GM23338 (cell line): ENCODE results near the gene RAB11FIP3. TPM values are rescaled to one million over a fixed set of nuclear protein-coding genes. Genes with fewer than 3 reads are reported as not detected.

Experiments
- ATAC-seq: fragments of 200-7000 bp; cut with Tn5 transposase; 3 replicates; pipeline ENCODE4 v1.9.1; 2020
- DNase-seq: peaks from one replicate; pipeline ENCODE4 v3.0.0-alpha.2; 2015; ENCODE audit warnings: low spot score
- H2AFZ ChIP-seq: fragments of 200-600 bp; sonication (generic); 2 replicates; pipeline ENCODE4 v1.8.0; 2016; ENCODE audit warnings: antibody characterized with exemption, mild to moderate bottlenecking, moderate library complexity
- H3F3A ChIP-seq: fragments of 200-600 bp; sonication (generic); replicated peaks from 2 replicates; pipeline ENCODE4 v1.8.0; 2017; ENCODE audit warnings: antibody characterized with exemption, mixed run types, low read depth
- H3K27ac ChIP-seq: fragments of 200-600 bp; sonication (generic); 2 replicates; pipeline ENCODE4 v1.6.1; 2016; ENCODE audit warnings: low read depth
- H3K27me3 ChIP-seq: fragments of 200-600 bp; sonication (generic); 2 replicates; pipeline ENCODE4 v1.8.0; 2016; ENCODE audit warnings: mild to moderate bottlenecking, mixed run types, moderate library complexity; ENCODE audit not compliant: insufficient read depth
- H3K36me3 ChIP-seq: fragments of 200-600 bp; sonication (generic); 2 replicates; pipeline ENCODE4 v1.8.0; 2016; ENCODE audit warnings: mild to moderate bottlenecking; ENCODE audit not compliant: insufficient read depth
- H3K4me1 ChIP-seq: fragments of 200-600 bp; sonication (generic); 2 replicates; pipeline ENCODE4 v1.8.0; 2016; ENCODE audit warnings: mild to moderate bottlenecking, moderate library complexity; ENCODE audit not compliant: insufficient read depth
- H3K4me2 ChIP-seq: fragments of 200-600 bp; sonication (generic); 2 replicates; pipeline ENCODE4 v1.7.1; 2017; ENCODE audit warnings: mixed run types
- H3K4me3 ChIP-seq: fragments of 200-600 bp; sonication (generic); 2 replicates; pipeline ENCODE4 v1.6.1; 2016; ENCODE audit warnings: mixed run types
- H3K79me2 ChIP-seq: fragments of 200-600 bp; sonication (generic); replicated peaks from 2 replicates; pipeline ENCODE4 v1.8.0; 2017; ENCODE audit warnings: mild to moderate bottlenecking; ENCODE audit not compliant: insufficient read depth
- H3K9me2 ChIP-seq: fragments of 200-600 bp; sonication (generic); 2 replicates; pipeline ENCODE4 v1.8.0; 2017; ENCODE audit not compliant: insufficient read depth
- H4K20me1 ChIP-seq: fragments of 200-600 bp; sonication (generic); replicated peaks from 2 replicates; pipeline ENCODE4 v1.8.0; 2017; ENCODE audit warnings: mild to moderate bottlenecking; ENCODE audit not compliant: insufficient read depth
- H3K27ac Mint-ChIP-seq: 2 replicates; pipeline ENCODE4 v1.8.0; 2020; ENCODE audit warnings: inconsistent platforms, mild to moderate bottlenecking, moderate library complexity, mixed read lengths
- H3K27me3 Mint-ChIP-seq: 3 replicates; pipeline ENCODE4 v1.8.0; 2022; ENCODE audit warnings: low read depth, mild to moderate bottlenecking, moderate library complexity, mixed read lengths, inconsistent platforms; ENCODE audit not compliant: insufficient read depth, poor library complexity
- H3K36me3 Mint-ChIP-seq: 3 replicates; pipeline ENCODE4 v1.8.0; 2021; ENCODE audit warnings: low read depth, mild to moderate bottlenecking, inconsistent platforms, moderate library complexity, mixed read lengths
- H3K4me1 Mint-ChIP-seq: 3 replicates; pipeline ENCODE4 v1.8.0; 2020; ENCODE audit warnings: mild to moderate bottlenecking, inconsistent platforms, mixed read lengths
- H3K4me3 Mint-ChIP-seq: 3 replicates; pipeline ENCODE4 v1.8.0; 2021; ENCODE audit warnings: moderate library complexity, mild to moderate bottlenecking, inconsistent platforms, mixed read lengths
- H3K9me3 Mint-ChIP-seq: 3 replicates; pipeline ENCODE4 v1.8.0; 2020; ENCODE audit warnings: moderate library complexity, mild to moderate bottlenecking, inconsistent platforms, mixed read lengths
- CREB1 ChIP-seq: fragments of 250-450 bp; sonication (Bioruptor Pico); IDR thresholded peaks from 2 replicates; pipeline ENCODE4 v1.5.0; 2020; ENCODE audit warnings: low read depth, mild to moderate bottlenecking, moderate library complexity
- NANOG ChIP-seq: IDR thresholded peaks from 2 replicates; pipeline ENCODE4 v1.6.1; 2016; ENCODE audit warnings: antibody characterized with exemption, borderline replicate concordance
- ZNF331 ChIP-seq: fragments of 250-450 bp; sonication (Bioruptor Pico); IDR thresholded peaks from 2 replicates; pipeline ENCODE4 v1.5.0; 2020; ENCODE audit warnings: low read depth, mild to moderate bottlenecking, moderate library complexity
- polyA plus RNA-seq: library from polyadenylated mRNA; unstranded; fragments of >200 nt; fragmentation: Nextera tagmentation; extraction: Ambion mirVana; gene quantifications from 2 replicates; pipeline ENCODE4 v1.2.1, GENCODE V29; 2016
- total RNA-seq: library from RNA; depleted of rRNA; stranded (reverse); fragments of >200 nt; shearing (Covaris generic); gene quantifications from 2 replicates; pipeline ENCODE4 v1.2.3, GENCODE V29; 2014
- TF ChIP-seq, protein P1 (sequence below): fragments of 250-450 bp; sonication (Bioruptor Pico); IDR thresholded peaks from 2 replicates; pipeline ENCODE4 v1.5.0; 2020; ENCODE audit warnings: mild to moderate bottlenecking, moderate library complexity
- TF ChIP-seq, protein P2 (sequence below): IDR thresholded peaks from one replicate; pipeline ENCODE4 v1.6.1; 2018; ENCODE audit warnings: antibody characterized with exemption; ENCODE audit not compliant: unreplicated experiment
- TF ChIP-seq, protein P3 (sequence below), 2 experiments: fragments of 200-600 bp in 1 of 2; sonication (generic) in 1 of 2; conservative IDR thresholded peaks; 2 replicates each; pipeline versions ENCODE4 v1.5.1 to v1.6.1; 2016 to 2017; ENCODE audit warnings: antibody characterized with exemption in 2 of 2, low read depth in 2 of 2, mild to moderate bottlenecking in 2 of 2, moderate library complexity in 1 of 2
- TF ChIP-seq, protein P4 (sequence below): IDR thresholded peaks from 2 replicates; pipeline ENCODE4 v1.6.1; 2016; ENCODE audit warnings: antibody characterized with exemption

RAB11FIP3 gene
- total and polyA plus RNA-seq, 2 experiments from 2014 or later, result 3.2 to 29.2 TPM

DNA sequence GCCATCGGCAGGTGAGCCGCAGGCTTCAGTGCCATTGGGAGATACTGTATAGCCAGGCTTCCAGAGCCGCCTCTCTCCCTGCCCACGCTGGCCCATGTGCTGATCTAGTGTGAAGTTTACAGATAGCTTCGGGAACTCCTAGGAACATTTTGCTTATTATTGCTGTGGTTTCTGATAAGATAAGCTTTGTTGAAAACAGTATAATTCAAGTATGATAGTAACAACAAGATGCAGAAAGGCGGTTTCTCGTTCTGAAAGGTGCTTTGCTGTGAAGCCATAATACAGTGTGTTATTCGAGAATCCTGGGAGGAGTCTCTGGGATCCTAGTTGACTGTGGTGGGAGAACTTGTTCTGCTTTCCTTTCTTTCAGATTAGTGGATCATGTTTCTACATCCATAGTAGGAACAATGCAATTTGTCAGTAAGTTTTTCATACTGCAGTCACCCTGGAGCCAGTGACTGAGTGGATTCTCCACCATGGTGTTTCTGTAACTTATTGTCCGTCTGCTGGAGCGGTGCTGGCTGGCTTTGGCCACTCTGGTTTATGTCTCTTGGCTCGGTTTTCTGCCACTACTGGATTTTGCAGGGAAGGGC, 31.5 kb downstream of the RAB11FIP3 start (continued):
- TF ChIP-seq, protein P1, sequence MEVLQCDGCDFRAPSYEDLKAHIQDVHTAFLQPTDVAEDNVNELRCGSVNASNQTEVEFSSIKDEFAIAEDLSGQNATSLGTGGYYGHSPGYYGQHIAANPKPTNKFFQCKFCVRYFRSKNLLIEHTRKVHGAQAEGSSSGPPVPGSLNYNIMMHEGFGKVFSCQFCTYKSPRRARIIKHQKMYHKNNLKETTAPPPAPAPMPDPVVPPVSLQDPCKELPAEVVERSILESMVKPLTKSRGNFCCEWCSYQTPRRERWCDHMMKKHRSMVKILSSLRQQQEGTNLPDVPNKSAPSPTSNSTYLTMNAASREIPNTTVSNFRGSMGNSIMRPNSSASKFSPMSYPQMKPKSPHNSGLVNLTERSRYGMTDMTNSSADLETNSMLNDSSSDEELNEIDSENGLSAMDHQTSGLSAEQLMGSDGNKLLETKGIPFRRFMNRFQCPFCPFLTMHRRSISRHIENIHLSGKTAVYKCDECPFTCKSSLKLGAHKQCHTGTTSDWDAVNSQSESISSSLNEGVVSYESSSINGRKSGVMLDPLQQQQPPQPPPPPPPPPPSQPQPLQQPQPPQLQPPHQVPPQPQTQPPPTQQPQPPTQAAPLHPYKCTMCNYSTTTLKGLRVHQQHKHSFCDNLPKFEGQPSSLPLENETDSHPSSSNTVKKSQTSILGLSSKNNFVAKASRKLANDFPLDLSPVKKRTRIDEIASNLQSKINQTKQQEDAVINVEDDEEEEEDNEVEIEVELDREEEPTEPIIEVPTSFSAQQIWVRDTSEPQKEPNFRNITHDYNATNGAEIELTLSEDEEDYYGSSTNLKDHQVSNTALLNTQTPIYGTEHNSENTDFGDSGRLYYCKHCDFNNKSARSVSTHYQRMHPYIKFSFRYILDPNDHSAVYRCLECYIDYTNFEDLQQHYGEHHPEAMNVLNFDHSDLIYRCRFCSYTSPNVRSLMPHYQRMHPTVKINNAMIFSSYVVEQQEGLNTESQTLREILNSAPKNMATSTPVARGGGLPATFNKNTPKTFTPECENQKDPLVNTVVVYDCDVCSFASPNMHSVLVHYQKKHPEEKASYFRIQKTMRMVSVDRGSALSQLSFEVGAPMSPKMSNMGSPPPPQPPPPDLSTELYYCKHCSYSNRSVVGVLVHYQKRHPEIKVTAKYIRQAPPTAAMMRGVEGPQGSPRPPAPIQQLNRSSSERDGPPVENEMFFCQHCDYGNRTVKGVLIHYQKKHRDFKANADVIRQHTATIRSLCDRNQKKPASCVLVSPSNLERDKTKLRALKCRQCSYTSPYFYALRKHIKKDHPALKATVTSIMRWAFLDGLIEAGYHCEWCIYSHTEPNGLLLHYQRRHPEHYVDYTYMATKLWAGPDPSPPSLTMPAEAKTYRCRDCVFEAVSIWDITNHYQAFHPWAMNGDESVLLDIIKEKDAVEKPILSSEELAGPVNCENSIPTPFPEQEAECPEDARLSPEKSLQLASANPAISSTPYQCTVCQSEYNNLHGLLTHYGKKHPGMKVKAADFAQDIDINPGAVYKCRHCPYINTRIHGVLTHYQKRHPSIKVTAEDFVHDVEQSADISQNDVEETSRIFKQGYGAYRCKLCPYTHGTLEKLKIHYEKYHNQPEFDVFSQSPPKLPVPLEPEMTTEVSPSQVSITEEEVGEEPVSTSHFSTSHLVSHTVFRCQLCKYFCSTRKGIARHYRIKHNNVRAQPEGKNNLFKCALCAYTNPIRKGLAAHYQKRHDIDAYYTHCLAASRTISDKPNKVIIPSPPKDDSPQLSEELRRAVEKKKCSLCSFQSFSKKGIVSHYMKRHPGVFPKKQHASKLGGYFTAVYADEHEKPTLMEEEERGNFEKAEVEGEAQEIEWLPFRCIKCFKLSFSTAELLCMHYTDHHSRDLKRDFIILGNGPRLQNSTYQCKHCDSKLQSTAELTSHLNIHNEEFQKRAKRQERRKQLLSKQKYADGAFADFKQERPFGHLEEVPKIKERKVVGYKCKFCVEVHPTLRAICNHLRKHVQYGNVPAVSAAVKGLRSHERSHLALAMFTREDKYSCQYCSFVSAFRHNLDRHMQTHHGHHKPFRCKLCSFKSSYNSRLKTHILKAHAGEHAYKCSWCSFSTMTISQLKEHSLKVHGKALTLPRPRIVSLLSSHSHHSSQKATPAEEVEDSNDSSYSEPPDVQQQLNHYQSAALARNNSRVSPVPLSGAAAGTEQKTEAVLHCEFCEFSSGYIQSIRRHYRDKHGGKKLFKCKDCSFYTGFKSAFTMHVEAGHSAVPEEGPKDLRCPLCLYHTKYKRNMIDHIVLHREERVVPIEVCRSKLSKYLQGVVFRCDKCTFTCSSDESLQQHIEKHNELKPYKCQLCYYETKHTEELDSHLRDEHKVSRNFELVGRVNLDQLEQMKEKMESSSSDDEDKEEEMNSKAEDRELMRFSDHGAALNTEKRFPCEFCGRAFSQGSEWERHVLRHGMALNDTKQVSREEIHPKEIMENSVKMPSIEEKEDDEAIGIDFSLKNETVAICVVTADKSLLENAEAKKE, result no peak

DNA sequence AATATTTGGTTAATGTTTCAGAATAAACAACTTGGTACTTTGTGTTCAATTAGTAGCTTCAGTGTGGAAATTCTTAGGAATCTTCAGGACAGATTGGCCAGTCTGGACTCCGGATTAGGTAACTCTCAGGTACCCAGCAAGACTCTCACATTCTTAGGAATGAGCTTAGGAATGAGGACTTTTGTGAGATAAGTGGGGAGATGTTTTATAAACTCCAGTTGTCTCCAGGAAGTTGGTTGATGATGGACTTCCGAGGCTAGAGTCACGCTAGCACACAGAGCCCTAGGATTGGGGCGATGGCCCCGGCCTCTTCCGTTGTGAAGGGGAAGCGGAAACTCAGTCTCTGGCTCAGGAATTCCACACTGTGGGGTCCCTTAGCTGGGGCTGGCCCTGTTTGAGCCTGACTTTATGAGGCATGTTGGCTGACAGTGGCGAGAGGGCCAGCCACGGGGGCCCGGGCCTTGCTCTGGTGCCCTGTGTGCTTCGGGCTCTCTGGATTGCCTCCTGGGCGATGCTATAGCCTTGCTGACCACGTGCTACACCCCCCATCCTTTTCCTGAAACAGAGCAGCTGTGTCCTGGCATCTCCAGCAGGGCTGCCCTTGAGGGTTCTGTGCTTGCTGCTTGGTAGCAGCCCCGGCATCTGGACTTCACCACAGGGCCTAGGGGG, 32.4 kb downstream of the RAB11FIP3 start:
- Histone ChIP-seq H3F3A (0 out of 2 replicates have a peak, but pooled peaks cover 13% of the 10 kb centered on the region), H3K79me2 (no peaks in the 10 kb centered on the region; the same call in 1 of the 2 replicates), H3K4me2 (no peak overlapping the region), H3K9me2 (no peaks in the 10 kb centered on the region), H3K27me3 (no peaks in the 10 kb centered on the region), H3K4me1 (no peaks in the 10 kb centered on the region; the same call in 1 of the 2 replicates), H2AFZ (no peak overlapping the region), H4K20me1 (peaks cover 3% of the 10 kb centered on the region; the same call in 1 of the 2 replicates), H3K36me3 (no peaks in the 10 kb centered on the region), H3K27ac (peak overlapping the region; percentile 47), H3K4me3 (no peak overlapping the region)
- peak; percentile 72 for ATAC-seq
- Mint-ChIP-seq H3K36me3 (peaks cover 14% of the 10 kb centered on the region), H3K4me1 (peaks cover 24% of the 10 kb centered on the region), H3K27ac (no peak overlapping the region), H3K9me3 (no peaks in the 10 kb centered on the region; the same call in 2 of the 3 replicates), H3K27me3 (peaks cover 14% of the 10 kb centered on the region), H3K4me3 (no peak overlapping the region)
- DNase-seq, result peak; percentile 61
- TF ChIP-seq, protein P2, sequence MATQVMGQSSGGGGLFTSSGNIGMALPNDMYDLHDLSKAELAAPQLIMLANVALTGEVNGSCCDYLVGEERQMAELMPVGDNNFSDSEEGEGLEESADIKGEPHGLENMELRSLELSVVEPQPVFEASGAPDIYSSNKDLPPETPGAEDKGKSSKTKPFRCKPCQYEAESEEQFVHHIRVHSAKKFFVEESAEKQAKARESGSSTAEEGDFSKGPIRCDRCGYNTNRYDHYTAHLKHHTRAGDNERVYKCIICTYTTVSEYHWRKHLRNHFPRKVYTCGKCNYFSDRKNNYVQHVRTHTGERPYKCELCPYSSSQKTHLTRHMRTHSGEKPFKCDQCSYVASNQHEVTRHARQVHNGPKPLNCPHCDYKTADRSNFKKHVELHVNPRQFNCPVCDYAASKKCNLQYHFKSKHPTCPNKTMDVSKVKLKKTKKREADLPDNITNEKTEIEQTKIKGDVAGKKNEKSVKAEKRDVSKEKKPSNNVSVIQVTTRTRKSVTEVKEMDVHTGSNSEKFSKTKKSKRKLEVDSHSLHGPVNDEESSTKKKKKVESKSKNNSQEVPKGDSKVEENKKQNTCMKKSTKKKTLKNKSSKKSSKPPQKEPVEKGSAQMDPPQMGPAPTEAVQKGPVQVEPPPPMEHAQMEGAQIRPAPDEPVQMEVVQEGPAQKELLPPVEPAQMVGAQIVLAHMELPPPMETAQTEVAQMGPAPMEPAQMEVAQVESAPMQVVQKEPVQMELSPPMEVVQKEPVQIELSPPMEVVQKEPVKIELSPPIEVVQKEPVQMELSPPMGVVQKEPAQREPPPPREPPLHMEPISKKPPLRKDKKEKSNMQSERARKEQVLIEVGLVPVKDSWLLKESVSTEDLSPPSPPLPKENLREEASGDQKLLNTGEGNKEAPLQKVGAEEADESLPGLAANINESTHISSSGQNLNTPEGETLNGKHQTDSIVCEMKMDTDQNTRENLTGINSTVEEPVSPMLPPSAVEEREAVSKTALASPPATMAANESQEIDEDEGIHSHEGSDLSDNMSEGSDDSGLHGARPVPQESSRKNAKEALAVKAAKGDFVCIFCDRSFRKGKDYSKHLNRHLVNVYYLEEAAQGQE, result no peak
- TF ChIP-seq, protein P3, sequence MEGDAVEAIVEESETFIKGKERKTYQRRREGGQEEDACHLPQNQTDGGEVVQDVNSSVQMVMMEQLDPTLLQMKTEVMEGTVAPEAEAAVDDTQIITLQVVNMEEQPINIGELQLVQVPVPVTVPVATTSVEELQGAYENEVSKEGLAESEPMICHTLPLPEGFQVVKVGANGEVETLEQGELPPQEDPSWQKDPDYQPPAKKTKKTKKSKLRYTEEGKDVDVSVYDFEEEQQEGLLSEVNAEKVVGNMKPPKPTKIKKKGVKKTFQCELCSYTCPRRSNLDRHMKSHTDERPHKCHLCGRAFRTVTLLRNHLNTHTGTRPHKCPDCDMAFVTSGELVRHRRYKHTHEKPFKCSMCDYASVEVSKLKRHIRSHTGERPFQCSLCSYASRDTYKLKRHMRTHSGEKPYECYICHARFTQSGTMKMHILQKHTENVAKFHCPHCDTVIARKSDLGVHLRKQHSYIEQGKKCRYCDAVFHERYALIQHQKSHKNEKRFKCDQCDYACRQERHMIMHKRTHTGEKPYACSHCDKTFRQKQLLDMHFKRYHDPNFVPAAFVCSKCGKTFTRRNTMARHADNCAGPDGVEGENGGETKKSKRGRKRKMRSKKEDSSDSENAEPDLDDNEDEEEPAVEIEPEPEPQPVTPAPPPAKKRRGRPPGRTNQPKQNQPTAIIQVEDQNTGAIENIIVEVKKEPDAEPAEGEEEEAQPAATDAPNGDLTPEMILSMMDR (conservative IDR thresholded peaks at IDR 0.05; ENCODE audit: low read depth in 2 of 2), result no peak
- TF ChIP-seq NANOG, result no peak
- TF ChIP-seq, protein P4, sequence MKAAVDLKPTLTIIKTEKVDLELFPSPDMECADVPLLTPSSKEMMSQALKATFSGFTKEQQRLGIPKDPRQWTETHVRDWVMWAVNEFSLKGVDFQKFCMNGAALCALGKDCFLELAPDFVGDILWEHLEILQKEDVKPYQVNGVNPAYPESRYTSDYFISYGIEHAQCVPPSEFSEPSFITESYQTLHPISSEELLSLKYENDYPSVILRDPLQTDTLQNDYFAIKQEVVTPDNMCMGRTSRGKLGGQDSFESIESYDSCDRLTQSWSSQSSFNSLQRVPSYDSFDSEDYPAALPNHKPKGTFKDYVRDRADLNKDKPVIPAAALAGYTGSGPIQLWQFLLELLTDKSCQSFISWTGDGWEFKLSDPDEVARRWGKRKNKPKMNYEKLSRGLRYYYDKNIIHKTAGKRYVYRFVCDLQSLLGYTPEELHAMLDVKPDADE, result no peak
- TF ChIP-seq ZNF331, result no peak
- no peak for TF ChIP-seq CREB1 (CRISPR knock-in tag)
